HEK293 (cell line): Measurements from ENCODE around the gene AATK.

Experiments used
- AEBP2 ChIP-seq: fragments of 450-650 bp; formaldehyde crosslinking; IDR thresholded peaks from 2 replicates; pipeline ENCODE4 v1.5.1; 2016; ENCODE audit warnings: missing biosample characterization, missing genetic modification characterization, borderline replicate concordance
- INSM2 ChIP-seq: fragments of 450-650 bp; formaldehyde crosslinking; IDR thresholded peaks from 2 replicates; pipeline ENCODE4 v1.5.1; 2016; ENCODE audit warnings: missing biosample characterization, missing genetic modification characterization

DNA sequence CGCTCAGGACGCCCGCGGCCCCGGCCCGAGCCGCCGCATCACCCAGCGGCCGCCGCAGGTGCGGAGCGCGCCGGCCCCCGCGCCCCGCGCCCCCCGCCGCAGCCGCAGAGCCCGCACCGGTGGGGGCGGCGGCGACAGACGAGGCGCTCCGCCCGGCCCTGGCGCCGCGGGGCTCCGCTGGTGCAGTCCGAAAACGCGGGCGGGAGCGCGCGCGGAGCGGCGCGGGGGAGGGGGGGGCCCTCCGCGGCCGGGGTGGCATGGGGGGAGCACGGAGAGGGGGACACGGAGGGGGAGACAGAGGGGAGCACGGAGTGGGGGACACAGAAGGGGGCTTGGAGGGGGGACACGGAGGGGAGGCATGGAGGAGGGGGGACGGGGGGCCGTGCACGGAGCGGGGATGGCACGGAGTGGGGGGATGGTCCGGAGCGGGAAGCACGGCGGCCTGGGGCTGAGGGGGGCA, at the start of gene AATK:
- no peak for TF ChIP-seq AEBP2 (tag by site-specific recombination)
- no peak for TF ChIP-seq INSM2 (tag by site-specific recombination)
